Breast epithelium (tissue), 4 donors: ENCODE data around the gene SYT1. TPM values are rescaled to one million over a fixed set of nuclear protein-coding genes. Genes with fewer than 3 reads are reported as not detected.

Source experiments
- DNase-seq, 2 donors: peaks; one replicate each; pipeline ENCODE4 v3.0.0-alpha.2; 2019; ENCODE audit warnings: low spot score in 2 of 2
- H3K27ac ChIP-seq, 2 donors: fragments of 200-600 bp; sonication (generic) in 1 of 2; one replicate each; pipeline ENCODE4 v1.5.1; 2016 to 2019; ENCODE audit warnings: mild to moderate bottlenecking in 1 of 2
- H3K27me3 ChIP-seq, 2 donors: fragments of 200-600 bp; sonication (generic) in 1 of 2; one replicate each; pipeline versions ENCODE4 v1.5.1 to v1.6.0; 2017 to 2019; ENCODE audit warnings: control low read depth in 1 of 2, mild to moderate bottlenecking in 1 of 2
- H3K36me3 ChIP-seq: fragments of 200-600 bp; one replicate; pipeline ENCODE4 v1.5.1; 2019
- H3K4me1 ChIP-seq, 2 donors: fragments of 200-600 bp; sonication (generic); one replicate each; pipeline ENCODE4 v1.5.1; 2016 to 2019; ENCODE audit warnings: control low read depth in 1 of 2
- H3K4me3 ChIP-seq, 3 donors: fragments of 200-600 bp; sonication (generic); 1 replicate in 2 of 3; 2 replicates in 1 of 3; pipeline ENCODE4 v1.5.1; 2016 to 2019; ENCODE audit warnings: mild to moderate bottlenecking in 3 of 3, moderate library complexity in 2 of 3
- H3K9me3 ChIP-seq, 2 donors: fragments of 200-600 bp; sonication (generic) in 1 of 2; one replicate each; pipeline ENCODE4 v1.5.1; 2016 to 2019; ENCODE audit warnings: control low read depth in 1 of 2
- CTCF ChIP-seq, 3 donors: fragments of 450-650 bp; IDR thresholded peaks; one replicate each; pipeline ENCODE4 v1.5.1; 2016 to 2017; ENCODE audit warnings: antibody characterized with exemption in 3 of 3, mild to moderate bottlenecking in 3 of 3, moderate library complexity in 3 of 3
- POLR2A ChIP-seq: fragments of 450-650 bp; IDR thresholded peaks from one replicate; pipeline ENCODE4 v1.6.1; 2016; ENCODE audit warnings: antibody characterized with exemption, mild to moderate bottlenecking, moderate library complexity
- POLR2AphosphoS5 ChIP-seq, 3 donors: sonication (generic); formaldehyde crosslinking; IDR thresholded peaks; one replicate each; pipeline ENCODE4 v1.6.1; 2017; ENCODE audit warnings: antibody characterized with exemption in 3 of 3
- intact Hi-C: fragments of 100-400 bp; cut with DNase I; formaldehyde crosslinking; loops from one replicate; pipeline ENCODE4 v1.15.1; 2023; ENCODE audit warnings: low total_unique reads
- total RNA-seq, 3 donors: library from RNA; depleted of rRNA; stranded (reverse); fragments of >200 nt; gene quantifications; one replicate each; pipeline ENCODE4 v1.1.0, GENCODE V29; 2016

The SYT1 gene
- total RNA-seq, 3 donors from 2014 or later: 1.1 to 2.3 (median 1.6) TPM

GRCh38 chr12:79053394-79053793, 188.8 kb downstream of the SYT1 start:
- H3K9me3 ChIP-seq: no peaks in the 10 kb centered on the region
- DNase-seq: no peak
- H3K27ac ChIP-seq: no peak overlapping the region
- H3K4me1 ChIP-seq: no peaks in the 10 kb centered on the region
- intact Hi-C loops: no loop called here
- no peaks in the 10 kb centered on the region for H3K27me3 ChIP-seq
- TF ChIP-seq POLR2AphosphoS5 (IDR thresholded peaks at IDR 0.05): no peak
- TF ChIP-seq CTCF (IDR thresholded peaks at IDR 0.05): no peak
- TF ChIP-seq POLR2A: no peak
- no peaks in the 10 kb centered on the region for H3K36me3 ChIP-seq
- H3K4me3 ChIP-seq: no peak overlapping the region

- DNase-seq: no peak
- Histone ChIP-seq H3K4me1 (no peaks in the 10 kb centered on the region), H3K4me3 (no peak overlapping the region), H3K36me3 (no peaks in the 10 kb centered on the region), H3K27ac (no peak overlapping the region), H3K27me3 (no peaks in the 10 kb centered on the region), H3K9me3 (no peaks in the 10 kb centered on the region)
- TF ChIP-seq POLR2A: no peak
- TF ChIP-seq POLR2AphosphoS5 (IDR thresholded peaks at IDR 0.05): no peak
- no peak for TF ChIP-seq CTCF (IDR thresholded peaks at IDR 0.05)
- intact Hi-C loops: no loop called here
Observed at GRCh38 chr12:79055926-79056674, 191.5 kb downstream of the SYT1 start.

GRCh38 chr12:79056775-79057174, 192.2 kb downstream of the SYT1 start:
- H3K9me3 ChIP-seq: no peaks in the 10 kb centered on the region
- no peak overlapping the region for H3K4me3 ChIP-seq
- no peak overlapping the region for H3K27ac ChIP-seq
- no peaks in the 10 kb centered on the region for H3K36me3 ChIP-seq
- H3K4me1 ChIP-seq: no peaks in the 10 kb centered on the region
- H3K27me3 ChIP-seq: no peaks in the 10 kb centered on the region
- no peak for DNase-seq
- intact Hi-C loops: no loop called here
- no peak for TF ChIP-seq POLR2A
- no peak for TF ChIP-seq CTCF (IDR thresholded peaks at IDR 0.05)
- TF ChIP-seq POLR2AphosphoS5 (IDR thresholded peaks at IDR 0.05): no peak

GRCh38 chr12:79057540-79057939, 193.0 kb downstream of the SYT1 start:
- no peak for TF ChIP-seq POLR2AphosphoS5 (IDR thresholded peaks at IDR 0.05)
- TF ChIP-seq CTCF (IDR thresholded peaks at IDR 0.05): no peak
- no peak for TF ChIP-seq POLR2A
- Histone ChIP-seq H3K27ac (no peak overlapping the region), H3K27me3 (no peaks in the 10 kb centered on the region), H3K36me3 (no peaks in the 10 kb centered on the region), H3K9me3 (no peaks in the 10 kb centered on the region), H3K4me3 (no peak overlapping the region), H3K4me1 (no peaks in the 10 kb centered on the region)
- intact Hi-C loops: no loop called here
- DNase-seq: no peak

GRCh38 chr12:79058342-79058741, 193.8 kb downstream of the SYT1 start:
- H3K27me3 ChIP-seq: no peaks in the 10 kb centered on the region
- intact Hi-C loops: no loop called here
- no peaks in the 10 kb centered on the region for H3K4me1 ChIP-seq
- H3K36me3 ChIP-seq: no peaks in the 10 kb centered on the region
- no peaks in the 10 kb centered on the region for H3K9me3 ChIP-seq
- H3K4me3 ChIP-seq: no peak overlapping the region
- H3K27ac ChIP-seq: no peak overlapping the region
- TF ChIP-seq POLR2AphosphoS5 (IDR thresholded peaks at IDR 0.05) (no peak), CTCF (IDR thresholded peaks at IDR 0.05) (no peak), POLR2A (no peak)
- no peak for DNase-seq
